Tibial artery (tissue), 4 donors: ENCODE results near the gene EPHB4.
"Not testable (repeated sequence)": the region's sequence is repeated elsewhere in the genome, so short reads cannot be mapped to it uniquely, and the experiment has no call there.

Experiments used
- DNase-seq, 2 donors: peaks; one replicate each; pipeline ENCODE4 v3.0.0-alpha.2; 2019
- H3K27ac ChIP-seq, 2 donors: fragments of 200-600 bp; sonication (generic) in 1 of 2; 1 replicate in 1 of 2; 2 replicates in 1 of 2; pipeline ENCODE4 v1.5.1; 2018 to 2019; ENCODE audit warnings: mild to moderate bottlenecking in 1 of 2
- H3K27me3 ChIP-seq, 2 donors: fragments of 200-600 bp; sonication (generic) in 1 of 2; one replicate each; pipeline versions ENCODE4 v1.5.1 to v1.6.0; 2016 to 2019
- H3K36me3 ChIP-seq, 3 donors: fragments of 200-600 bp; sonication (generic) in 2 of 3; one replicate each; pipeline ENCODE4 v1.5.1; 2016 to 2019; ENCODE audit warnings: mild to moderate bottlenecking in 2 of 3
- H3K4me1 ChIP-seq, 4 donors: fragments of 200-600 bp; sonication (generic) in 2 of 4; 1 replicate in 3 of 4; 2 replicates in 1 of 4; pipeline ENCODE4 v1.5.1; 2016 to 2019
- H3K4me3 ChIP-seq, 2 donors: fragments of 200-600 bp; sonication (generic) in 1 of 2; 1 replicate in 1 of 2; 2 replicates in 1 of 2; pipeline ENCODE4 v1.5.1; 2018 to 2019; ENCODE audit warnings: mild to moderate bottlenecking in 2 of 2
- H3K9me3 ChIP-seq, 3 donors: fragments of 200-600 bp; sonication (generic) in 1 of 3; one replicate each; pipeline ENCODE4 v1.5.1; 2016 to 2019
- intact Hi-C: fragments of 100-400 bp; cut with DNase I; formaldehyde crosslinking; loops from one replicate; pipeline ENCODE4 v1.15.0; 2023; ENCODE audit warnings: low total_unique reads
- TF ChIP-seq, protein P1 (sequence below), 2 experiments: fragments of 200-600 bp in 1 of 2; fragments of 450-650 bp in 1 of 2; IDR thresholded peaks; one replicate each; pipeline ENCODE4 v1.5.1; 2017 to 2019; ENCODE audit warnings: antibody characterized with exemption in 2 of 2, mild to moderate bottlenecking in 1 of 2, moderate library complexity in 1 of 2

The EPHB4 gene

DNA sequence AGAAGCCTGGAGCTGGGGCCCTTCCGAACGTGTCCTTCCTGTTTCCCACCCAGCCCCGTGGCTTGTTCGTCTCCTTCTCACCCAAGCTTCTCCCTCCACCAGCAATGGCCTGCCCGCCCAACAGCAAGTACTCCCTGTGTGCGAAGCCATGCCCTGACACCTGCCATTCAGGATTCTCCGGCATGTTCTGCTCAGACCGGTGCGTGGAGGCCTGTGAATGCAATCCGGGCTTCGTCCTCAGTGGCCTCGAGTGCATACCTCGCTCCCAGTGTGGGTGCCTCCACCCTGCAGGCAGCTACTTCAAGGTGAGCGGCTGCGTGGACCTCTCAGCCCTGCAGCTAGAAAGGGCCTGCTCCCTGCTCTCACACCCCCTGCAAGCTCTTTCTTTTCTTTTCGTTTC is 62.1 kb downstream of the EPHB4 start:
- no peak overlapping the region for H3K4me3 ChIP-seq
- no peak overlapping the region for H3K27ac ChIP-seq
- H3K9me3 ChIP-seq = no peaks in the 10 kb centered on the region
- H3K36me3 ChIP-seq = no peaks in the 10 kb centered on the region
- H3K27me3 ChIP-seq = peaks cover 0 to 26% of the 10 kb centered on the region in 2 donors
- H3K4me1 ChIP-seq = no peaks in the 10 kb centered on the region
- TF ChIP-seq, protein P1, sequence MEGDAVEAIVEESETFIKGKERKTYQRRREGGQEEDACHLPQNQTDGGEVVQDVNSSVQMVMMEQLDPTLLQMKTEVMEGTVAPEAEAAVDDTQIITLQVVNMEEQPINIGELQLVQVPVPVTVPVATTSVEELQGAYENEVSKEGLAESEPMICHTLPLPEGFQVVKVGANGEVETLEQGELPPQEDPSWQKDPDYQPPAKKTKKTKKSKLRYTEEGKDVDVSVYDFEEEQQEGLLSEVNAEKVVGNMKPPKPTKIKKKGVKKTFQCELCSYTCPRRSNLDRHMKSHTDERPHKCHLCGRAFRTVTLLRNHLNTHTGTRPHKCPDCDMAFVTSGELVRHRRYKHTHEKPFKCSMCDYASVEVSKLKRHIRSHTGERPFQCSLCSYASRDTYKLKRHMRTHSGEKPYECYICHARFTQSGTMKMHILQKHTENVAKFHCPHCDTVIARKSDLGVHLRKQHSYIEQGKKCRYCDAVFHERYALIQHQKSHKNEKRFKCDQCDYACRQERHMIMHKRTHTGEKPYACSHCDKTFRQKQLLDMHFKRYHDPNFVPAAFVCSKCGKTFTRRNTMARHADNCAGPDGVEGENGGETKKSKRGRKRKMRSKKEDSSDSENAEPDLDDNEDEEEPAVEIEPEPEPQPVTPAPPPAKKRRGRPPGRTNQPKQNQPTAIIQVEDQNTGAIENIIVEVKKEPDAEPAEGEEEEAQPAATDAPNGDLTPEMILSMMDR (IDR thresholded peaks at IDR 0.05) = no peak
- intact Hi-C loops = no loop called here
- no peak for DNase-seq

DNA sequence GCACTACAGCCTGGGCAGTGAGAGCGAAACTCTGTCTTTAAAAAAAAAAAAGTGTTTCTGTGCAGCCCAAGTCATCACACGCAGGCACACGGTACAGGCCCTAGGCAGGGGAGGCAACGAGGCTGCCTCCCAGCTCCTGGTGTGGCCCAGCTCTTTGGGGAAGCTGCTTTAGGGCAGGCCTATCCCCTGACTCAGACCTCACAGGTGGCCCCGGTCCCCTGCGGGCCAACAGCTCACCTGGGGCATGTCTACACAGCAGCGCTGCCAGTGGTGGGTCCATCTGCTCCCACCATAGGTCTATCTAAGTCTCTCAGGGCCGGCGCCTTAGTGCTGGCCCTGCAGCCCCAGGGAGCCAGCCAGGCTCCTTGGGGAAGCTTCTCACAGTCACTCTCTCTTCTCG is 62.5 kb downstream of the EPHB4 start:
- DNase-seq = no peak
- H3K27ac ChIP-seq = no peak overlapping the region
- H3K4me1 ChIP-seq = no peaks in the 10 kb centered on the region
- no peaks in the 10 kb centered on the region for H3K36me3 ChIP-seq
- intact Hi-C loops = no loop called here
- TF ChIP-seq, protein P1 (IDR thresholded peaks at IDR 0.05) = no peak
- no peaks in the 10 kb centered on the region for H3K9me3 ChIP-seq
- peaks cover 0 to 26% of the 10 kb centered on the region in 2 donors for H3K27me3 ChIP-seq
- no peak overlapping the region for H3K4me3 ChIP-seq

DNA sequence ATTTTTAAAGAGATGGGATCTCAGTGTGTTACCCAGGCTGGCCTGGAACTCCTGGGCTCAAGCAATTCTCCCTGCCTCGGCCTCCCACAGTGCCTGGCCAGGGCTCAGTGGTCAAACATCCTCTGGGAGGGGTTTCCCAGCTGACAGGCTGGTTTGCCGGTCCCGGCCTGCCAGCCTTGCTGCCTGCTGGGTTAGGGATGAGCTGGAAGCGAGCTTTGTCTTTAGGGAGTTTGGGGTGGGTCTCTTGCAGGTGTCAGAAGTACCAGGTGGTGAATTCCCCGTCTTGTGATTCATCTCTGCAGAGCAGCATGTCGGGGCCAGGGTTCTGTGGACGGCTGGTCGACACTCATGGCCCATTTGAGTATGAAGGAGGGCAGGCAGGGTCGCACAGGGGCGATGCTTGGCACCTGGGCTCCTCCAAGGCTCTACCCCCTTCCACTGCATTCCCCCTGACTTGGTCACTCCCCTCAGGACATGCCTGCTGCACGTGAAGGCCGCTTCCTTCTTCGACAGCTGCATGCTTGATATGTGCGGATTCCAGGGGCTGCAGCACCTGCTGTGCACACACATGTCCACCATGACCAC is 63.7 kb downstream of the EPHB4 start:
- TF ChIP-seq, protein P1 (IDR thresholded peaks at IDR 0.05) = no peak
- Histone ChIP-seq H3K4me3 (no peak overlapping the region), H3K27me3 (peaks cover 0 to 26% of the 10 kb centered on the region in 2 donors), H3K36me3 (no peaks in the 10 kb centered on the region), H3K9me3 (no peaks in the 10 kb centered on the region), H3K4me1 (no peaks in the 10 kb centered on the region), H3K27ac (no peak overlapping the region)
- intact Hi-C loops = no loop called here
- no peak for DNase-seq

- DNase-seq, H3K4me3 ChIP-seq, H3K4me1 ChIP-seq, H3K36me3 ChIP-seq, H3K9me3 ChIP-seq, intact Hi-C loops, H3K27ac ChIP-seq: not testable (repeated sequence)
- peaks cover 0 to 21% of the 10 kb centered on the region in 2 donors for H3K27me3 ChIP-seq
Observed at GRCh38 chr7:100762841-100763240, 64.5 kb downstream of the EPHB4 start.

- no peak overlapping the region for H3K4me3 ChIP-seq
- no peaks in the 10 kb centered on the region for H3K36me3 ChIP-seq
- H3K27ac ChIP-seq = no peak overlapping the region
- no peak for DNase-seq
- H3K27me3 ChIP-seq = peaks cover 0 to 14% of the 10 kb centered on the region in 2 donors
- TF ChIP-seq, protein P1 (IDR thresholded peaks at IDR 0.05) = no peak
- H3K4me1 ChIP-seq = no peaks in the 10 kb centered on the region
- intact Hi-C loops = no loop called here
- no peaks in the 10 kb centered on the region for H3K9me3 ChIP-seq
Observed at GRCh38 chr7:100759357-100760171, 67.8 kb downstream of the EPHB4 start.

- Histone ChIP-seq H3K36me3 (no peaks in the 10 kb centered on the region), H3K27me3 (peaks cover 0 to 36% of the 10 kb centered on the region in 2 donors), H3K9me3 (no peaks in the 10 kb centered on the region), H3K4me1 (no peaks in the 10 kb centered on the region), H3K27ac (no peak overlapping the region), H3K4me3 (no peak overlapping the region)
- DNase-seq = no peak
- TF ChIP-seq, protein P1 (IDR thresholded peaks at IDR 0.05) = no peak
- intact Hi-C loops = no loop called here
Observed at GRCh38 chr7:100753750-100754149, 73.6 kb downstream of the EPHB4 start.
